Measurements from ENCODE around the gene NOSTRIN. TPM values are rescaled to one million over a fixed set of nuclear protein-coding genes. Genes with fewer than 3 reads are reported as not detected.

NOSTRIN gene
- total RNA-seq, 8 experiments from 2014 or later = 0.11 to 4.6 (median 0.86) TPM

- Histone ChIP-seq H3K4me1 (replicated peaks in 1 of 2) (peaks cover 14 to 36% of the 10 kb centered on the region in 2 donors), H3K4me3 (no peak overlapping the region), H3K27ac (no peak overlapping the region)
- in situ Hi-C loops (cut with MboI; ENCODE audit: low pct_unique_long_range_greater_than_20kb in 2 of 9, low sequenced_read_pairs in 9 of 9, unreplicated experiment in 9 of 9) = no loop called here
- no peak for ATAC-seq (replicated peaks in 6 of 8)
- 50 to 100% (median 71%) methylated on average over 1 to 2 of the region's 2 CpGs; no CpG with 5 or more reads in 3 of the 10 experiments for WGBS, 10 experiments
Measured at GRCh38 chr2:168810235-168810634, 7.8 kb downstream of the NOSTRIN start.

- Histone ChIP-seq H3K4me3 (no peak overlapping the region), H3K27ac (no peak overlapping the region), H3K4me1 (replicated peaks in 1 of 2) (peaks cover 20 to 36% of the 10 kb centered on the region in 2 donors)
- in situ Hi-C loops (cut with MboI; ENCODE audit: low pct_unique_long_range_greater_than_20kb in 2 of 9, low sequenced_read_pairs in 9 of 9, unreplicated experiment in 9 of 9) = no loop called here
- ATAC-seq (replicated peaks in 6 of 8) = peak in 5 of 8 experiments; percentile 68 to 95 (median 94)
- WGBS, 10 experiments = 0 to 43% (median 22%) methylated on average over 1 to 3 of the region's 3 CpGs; no CpG with 5 or more reads in 3 of the 10 experiments
Measured at GRCh38 chr2:168811696-168812095, 9.3 kb downstream of the NOSTRIN start.

- peak in 2 of 8 experiments; percentile 43 to 67 for ATAC-seq (replicated peaks in 6 of 8)
- H3K4me3 ChIP-seq = no peak overlapping the region
- H3K27ac ChIP-seq = no peak overlapping the region
- H3K4me1 ChIP-seq (replicated peaks in 1 of 2) = peaks cover 20 to 42% of the 10 kb centered on the region in 2 donors
- in situ Hi-C loops (cut with MboI; ENCODE audit: low pct_unique_long_range_greater_than_20kb in 2 of 9, low sequenced_read_pairs in 9 of 9, unreplicated experiment in 9 of 9) = no loop called here
- 32 to 100% (median 76%) methylated on average over 1 to 2 of the region's 2 CpGs; no CpG with 5 or more reads in 4 of the 10 experiments for WGBS, 10 experiments
Measured at GRCh38 chr2:168814046-168814445, 11.6 kb downstream of the NOSTRIN start.

GRCh38 chr2:168814939-168815907 lies 12.8 kb downstream of the NOSTRIN start:
- in situ Hi-C loops (cut with MboI; ENCODE audit: low pct_unique_long_range_greater_than_20kb in 2 of 9, low sequenced_read_pairs in 9 of 9, unreplicated experiment in 9 of 9) = no loop called here
- no peak overlapping the region for H3K4me3 ChIP-seq
- H3K4me1 ChIP-seq (replicated peaks in 1 of 2) = peaks cover 20 to 45% of the 10 kb centered on the region in 2 donors
- 64 to 100% (median 90%) methylated on average over 1 of the region's 1 CpG; no CpG with 5 or more reads in 1 of the 10 experiments for WGBS, 10 experiments
- H3K27ac ChIP-seq = no peak overlapping the region
- peak in 1 of 8 experiments; percentile 33 for ATAC-seq (replicated peaks in 6 of 8)

- in situ Hi-C loops (cut with MboI; ENCODE audit: low pct_unique_long_range_greater_than_20kb in 2 of 9, low sequenced_read_pairs in 9 of 9, unreplicated experiment in 9 of 9) = no loop called here
- WGBS, 10 experiments = 17 to 100% (median 88%) methylated on average over 1 to 2 of the region's 3 CpGs; no CpG with 5 or more reads in 2 of the 10 experiments
- Histone ChIP-seq H3K4me3 (no peak overlapping the region), H3K27ac (no peak overlapping the region), H3K4me1 (replicated peaks in 1 of 2) (peaks cover 17 to 33% of the 10 kb centered on the region in 2 donors)
- peak in 1 of 8 experiments; percentile 52 for ATAC-seq (replicated peaks in 6 of 8)
Measured at GRCh38 chr2:168816369-168816768, 13.9 kb downstream of the NOSTRIN start.

GRCh38 chr2:168819050-168819715 lies 16.7 kb downstream of the NOSTRIN start:
- peak in 2 of 8 experiments; percentile 39 to 81 for ATAC-seq (replicated peaks in 6 of 8)
- no peak overlapping the region for H3K4me3 ChIP-seq
- in situ Hi-C loops (cut with MboI; ENCODE audit: low pct_unique_long_range_greater_than_20kb in 2 of 9, low sequenced_read_pairs in 9 of 9, unreplicated experiment in 9 of 9) = no loop called here
- peaks cover 9 to 13% of the 10 kb centered on the region in 2 donors for H3K4me1 ChIP-seq (replicated peaks in 1 of 2)
- peak overlapping the region in 1 of 2 donors; percentile 13 for H3K27ac ChIP-seq
- WGBS, 10 experiments = 6 to 77% (median 55%) methylated on average over 4 to 10 of the region's 10 CpGs; no CpG with 5 or more reads in 2 of the 10 experiments

GRCh38 chr2:168819829-168820489 lies 17.5 kb downstream of the NOSTRIN start:
- peaks cover 8 to 13% of the 10 kb centered on the region in 2 donors for H3K4me1 ChIP-seq (replicated peaks in 1 of 2)
- no peak for ATAC-seq (replicated peaks in 6 of 8)
- no peak overlapping the region for H3K4me3 ChIP-seq
- in situ Hi-C loops (cut with MboI; ENCODE audit: low pct_unique_long_range_greater_than_20kb in 2 of 9, low sequenced_read_pairs in 9 of 9, unreplicated experiment in 9 of 9) = no loop called here
- H3K27ac ChIP-seq = no peak overlapping the region
- 40 to 100% (median 81%) methylated on average over 1 to 3 of the region's 6 CpGs; no CpG with 5 or more reads in 4 of the 10 experiments for WGBS, 10 experiments

GRCh38 chr2:168821577-168821976 lies 19.1 kb downstream of the NOSTRIN start:
- Histone ChIP-seq H3K4me1 (replicated peaks in 1 of 2) (peaks cover 0 to 13% of the 10 kb centered on the region in 2 donors), H3K4me3 (no peak overlapping the region), H3K27ac (no peak overlapping the region)
- in situ Hi-C loops (cut with MboI; ENCODE audit: low pct_unique_long_range_greater_than_20kb in 2 of 9, low sequenced_read_pairs in 9 of 9, unreplicated experiment in 9 of 9) = no loop called here
- 67 to 100% (median 97%) methylated on average over 1 to 7 of the region's 8 CpGs; no CpG with 5 or more reads in 3 of the 10 experiments for WGBS, 10 experiments
- ATAC-seq (replicated peaks in 6 of 8) = no peak

GRCh38 chr2:168821992-168822391 lies 19.6 kb downstream of the NOSTRIN start:
- WGBS, 10 experiments = 42 to 100% (median 100%) methylated on average over 1 of the region's 1 CpG; no CpG with 5 or more reads in 3 of the 10 experiments
- no peak overlapping the region for H3K27ac ChIP-seq
- no peak for ATAC-seq (replicated peaks in 6 of 8)
- in situ Hi-C loops (cut with MboI; ENCODE audit: low pct_unique_long_range_greater_than_20kb in 2 of 9, low sequenced_read_pairs in 9 of 9, unreplicated experiment in 9 of 9) = no loop called here
- peaks cover 0 to 13% of the 10 kb centered on the region in 2 donors for H3K4me1 ChIP-seq (replicated peaks in 1 of 2)
- no peak overlapping the region for H3K4me3 ChIP-seq

GRCh38 chr2:168825126-168825525 lies 22.7 kb downstream of the NOSTRIN start:
- no peak overlapping the region for H3K4me3 ChIP-seq
- ATAC-seq (replicated peaks in 6 of 8) = no peak
- no peak overlapping the region for H3K27ac ChIP-seq
- no peaks in the 10 kb centered on the region for H3K4me1 ChIP-seq (replicated peaks in 1 of 2)
- in situ Hi-C loops (cut with MboI; ENCODE audit: low pct_unique_long_range_greater_than_20kb in 2 of 9, low sequenced_read_pairs in 9 of 9, unreplicated experiment in 9 of 9) = no loop called here

- Histone ChIP-seq H3K4me3 (no peak overlapping the region), H3K4me1 (replicated peaks in 1 of 2) (no peaks in the 10 kb centered on the region), H3K27ac (no peak overlapping the region)
- ATAC-seq (replicated peaks in 6 of 8) = no peak
- in situ Hi-C loops (cut with MboI; ENCODE audit: low pct_unique_long_range_greater_than_20kb in 2 of 9, low sequenced_read_pairs in 9 of 9, unreplicated experiment in 9 of 9) = no loop called here
Measured at GRCh38 chr2:168830958-168831357, 28.5 kb downstream of the NOSTRIN start.

- Histone ChIP-seq H3K27ac (no peak overlapping the region), H3K4me1 (replicated peaks in 1 of 2) (no peaks in the 10 kb centered on the region), H3K4me3 (no peak overlapping the region)
- ATAC-seq (replicated peaks in 6 of 8) = no peak
- in situ Hi-C loops (cut with MboI; ENCODE audit: low pct_unique_long_range_greater_than_20kb in 2 of 9, low sequenced_read_pairs in 9 of 9, unreplicated experiment in 9 of 9) = no loop called here
Measured at GRCh38 chr2:168831662-168832061, 29.2 kb downstream of the NOSTRIN start.

- Histone ChIP-seq H3K27ac (no peak overlapping the region), H3K4me1 (replicated peaks in 1 of 2) (no peaks in the 10 kb centered on the region), H3K4me3 (no peak overlapping the region)
- ATAC-seq (replicated peaks in 6 of 8) = no peak
- in situ Hi-C loops (cut with MboI; ENCODE audit: low pct_unique_long_range_greater_than_20kb in 2 of 9, low sequenced_read_pairs in 9 of 9, unreplicated experiment in 9 of 9) = no loop called here
- 84 to 100% (median 100%) methylated on average over 1 to 2 of the region's 2 CpGs; no CpG with 5 or more reads in 3 of the 10 experiments for WGBS, 10 experiments
Measured at GRCh38 chr2:168835969-168836368, 33.5 kb downstream of the NOSTRIN start.

Data from motor neuron (in vitro differentiated cells).